H1 (cell line): ENCODE data around the gene BCO1. TPM values are rescaled to one million over a fixed set of nuclear protein-coding genes. Genes with fewer than 3 reads are reported as not detected.

Experiments
- CTCF ChIA-PET: fragments of 300-600 bp; sonication (Branson Sonifier 250); formaldehyde crosslinking; loops from one replicate; lab custom pipeline; 2021; ENCODE audit not compliant: partially characterized antibody; lab: Charles Lee
- POLR2A ChIA-PET: fragments of 300-600 bp; sonication (Branson Sonifier 250); formaldehyde crosslinking; loops from one replicate; lab custom pipeline; 2021; ENCODE audit warnings: inconsistent platforms; ENCODE audit not compliant: partially characterized antibody; lab: Charles Lee
- DNase-seq, 2 experiments: peaks; one replicate each; pipeline versions ENCODE4 v3.0.0 to v3.0.0-alpha.2; 2010 to 2022; ENCODE audit warnings: low spot score in 2 of 2, low read depth in 1 of 2, mixed read lengths in 1 of 2
- FAIRE-seq: peaks from 2 replicates; lab custom pipeline; 2011; peaks lifted over from hg19 to GRCh38; lab: Jason Lieb, UNC
- H2AFZ ChIP-seq: 2 replicates; pipeline ENCODE4 v1.8.1; 2012; ENCODE audit warnings: low read length, inconsistent platforms
- H2AK5ac ChIP-seq: 2 replicates; pipeline ENCODE4 v1.6.1; 2013; ENCODE audit warnings: low read depth, low read length
- H2BK120ac ChIP-seq: replicated peaks from 2 replicates; pipeline ENCODE3; 2013; ENCODE audit warnings: low read depth, low read length, inconsistent platforms
- H2BK12ac ChIP-seq: 2 replicates; pipeline ENCODE4 v1.6.1; 2013; ENCODE audit warnings: low read depth, low read length
- H2BK15ac ChIP-seq: 2 replicates; pipeline ENCODE4 v1.6.1; 2013; ENCODE audit warnings: low read length
- H2BK20ac ChIP-seq: 2 replicates; pipeline ENCODE4 v1.6.1; 2013; ENCODE audit warnings: low read length
- H2BK5ac ChIP-seq: 2 replicates; pipeline ENCODE4 v1.6.1; 2013; ENCODE audit warnings: low read depth, low read length
- H3K14ac ChIP-seq: 2 replicates; pipeline ENCODE4 v1.6.1; 2013; ENCODE audit warnings: inconsistent platforms; ENCODE audit not compliant: insufficient read length
- H3K18ac ChIP-seq: 2 replicates; pipeline ENCODE4 v1.6.1; 2013; ENCODE audit warnings: low read length; ENCODE audit errors: extremely low read depth
- H3K23ac ChIP-seq: 2 replicates; pipeline ENCODE4 v1.6.1; 2013; ENCODE audit warnings: inconsistent platforms; ENCODE audit not compliant: insufficient read length
- H3K23me2 ChIP-seq: 2 replicates; pipeline ENCODE4 v1.6.1; 2013; ENCODE audit warnings: low read depth, low read length
- H3K27ac ChIP-seq: 2 replicates; pipeline ENCODE4 v1.6.1; 2011; ENCODE audit warnings: low read depth, low read length, inconsistent platforms
- H3K27me3 ChIP-seq, 4 experiments: replicated peaks in 1 of 4; 1 replicate in 1 of 4; 2 replicates in 3 of 4; pipeline versions ENCODE4 v1.6.1 to v1.8.1; 2011 to 2013; ENCODE audit warnings: low read length in 3 of 4, mild to moderate bottlenecking in 3 of 4, inconsistent platforms in 2 of 4, mixed read lengths in 2 of 4, moderate library complexity in 1 of 4; ENCODE audit not compliant: control insufficient read depth in 3 of 4, insufficient read depth in 3 of 4; ENCODE audit errors: extremely low read depth in 1 of 4
- H3K36me3 ChIP-seq, 4 experiments: 2 replicates each; pipeline versions ENCODE4 v1.6.1 to v1.8.1; 2011 to 2013; ENCODE audit warnings: mild to moderate bottlenecking in 4 of 4, low read length in 3 of 4, moderate library complexity in 2 of 4, control low read depth in 1 of 4, inconsistent platforms in 1 of 4; ENCODE audit not compliant: insufficient read depth in 4 of 4, control insufficient read depth in 2 of 4
- H3K4ac ChIP-seq: replicated peaks from 2 replicates; pipeline ENCODE3; 2013; ENCODE audit warnings: low read length, low read depth, mixed read lengths, inconsistent platforms; ENCODE audit not compliant: insufficient read length
- H3K4me1 ChIP-seq, 4 experiments: replicated peaks in 1 of 4; 1 replicate in 1 of 4; 2 replicates in 3 of 4; pipeline versions ENCODE4 v1.6.1 to v1.8.1; 2011 to 2013; ENCODE audit warnings: low read length in 3 of 4, inconsistent platforms in 2 of 4, mixed read lengths in 1 of 4; ENCODE audit not compliant: insufficient read depth in 4 of 4, control insufficient read depth in 3 of 4
- H3K4me2 ChIP-seq, 2 experiments: 2 replicates each; pipeline versions ENCODE4 v1.6.1 to v1.8.1; 2011 to 2013; ENCODE audit warnings: low read depth in 2 of 2, low read length in 2 of 2, control low read depth in 1 of 2, inconsistent platforms in 1 of 2, mild to moderate bottlenecking in 1 of 2; ENCODE audit not compliant: insufficient read depth in 1 of 2
- H3K4me3 ChIP-seq, 4 experiments: fragments of 200-600, 300-600 bp in 1 of 4; sonication (generic), shearing (Covaris generic), sonication (Bioruptor Twin) in 1 of 4; 2 replicates each; pipeline versions ENCODE4 v1.5.1 to v1.8.1; 2011 to 2016; ENCODE audit warnings: low read length in 4 of 4, low read depth in 3 of 4, control low read depth in 2 of 4, inconsistent platforms in 2 of 4, mild to moderate bottlenecking in 2 of 4, mixed read lengths in 1 of 4, moderate library complexity in 1 of 4; ENCODE audit not compliant: insufficient read depth in 2 of 4; ENCODE audit errors: extremely low read depth in 1 of 4
- H3K56ac ChIP-seq: replicated peaks from 2 replicates; pipeline ENCODE3; 2013; ENCODE audit warnings: low read depth, mild to moderate bottlenecking, mixed read lengths, low read length, inconsistent platforms; ENCODE audit not compliant: insufficient read length
- H3K79me1 ChIP-seq: 2 replicates; pipeline ENCODE4 v1.6.1; 2013; ENCODE audit warnings: low read depth, low read length, control low read depth
- H3K79me2 ChIP-seq, 2 experiments: 2 replicates each; pipeline versions ENCODE4 v1.6.1 to v1.8.1; 2012 to 2013; ENCODE audit warnings: low read length in 2 of 2, mild to moderate bottlenecking in 2 of 2, inconsistent platforms in 1 of 2; ENCODE audit not compliant: insufficient read depth in 2 of 2, control insufficient read depth in 1 of 2
- H3K9ac ChIP-seq, 4 experiments: replicated peaks in 1 of 4; 1 replicate in 1 of 4; 2 replicates in 3 of 4; pipeline versions ENCODE4 v1.6.1 to v1.8.1; 2011 to 2013; ENCODE audit warnings: low read depth in 3 of 4, low read length in 3 of 4, control low read depth in 2 of 4, mild to moderate bottlenecking in 2 of 4, moderate library complexity in 2 of 4, inconsistent platforms in 1 of 4; ENCODE audit errors: extremely low read depth in 1 of 4
- H3K9me3 ChIP-seq, 2 experiments: 2 replicates each; pipeline versions ENCODE4 v1.6.1 to v1.8.1; 2012 to 2013; ENCODE audit warnings: mild to moderate bottlenecking in 2 of 2, moderate library complexity in 2 of 2, control low read depth in 1 of 2, inconsistent platforms in 1 of 2, low read depth in 1 of 2, low read length in 1 of 2, mixed read lengths in 1 of 2; ENCODE audit not compliant: insufficient read depth in 2 of 2
- H4K20me1 ChIP-seq, 2 experiments: replicated peaks in 1 of 2; 2 replicates each; pipeline versions ENCODE3 to v1.8.1; 2011 to 2013; ENCODE audit warnings: inconsistent platforms in 2 of 2, low read length in 2 of 2, mild to moderate bottlenecking in 1 of 2; ENCODE audit not compliant: insufficient read depth in 2 of 2, control insufficient read depth in 1 of 2
- H4K5ac ChIP-seq: 2 replicates; pipeline ENCODE4 v1.6.1; 2013; ENCODE audit warnings: low read length, low read depth, mixed read lengths, inconsistent platforms; ENCODE audit not compliant: insufficient read length
- H4K8ac ChIP-seq: 2 replicates; pipeline ENCODE4 v1.8.0; 2013; ENCODE audit warnings: mild to moderate bottlenecking, moderate library complexity, low read length, inconsistent platforms; ENCODE audit not compliant: insufficient read depth; ENCODE audit errors: extremely low read depth
- H4K91ac ChIP-seq: replicated peaks from 2 replicates; pipeline ENCODE3; 2013; ENCODE audit warnings: low read length, mixed read lengths, inconsistent platforms; ENCODE audit not compliant: insufficient read length
- NRF1 ChIP-seq: IDR thresholded peaks from 2 replicates; pipeline ENCODE4 v1.6.1; 2011; ENCODE audit warnings: mild to moderate bottlenecking, low read depth, low read length, improper control_type of control experiment
- WGBS, 2 experiments: shearing (Covaris generic) in 1 of 2; methylation state at CpG; one replicate each; pipeline versions ENCODE4 v1.1.6 to v1.1.7; 2013 to 2015; ENCODE audit warnings: low lambda C conversion rate in 2 of 2, mixed read lengths in 2 of 2, inconsistent platforms in 1 of 2, low coverage in 1 of 2, missing lambda C conversion rate in 1 of 2; ENCODE audit not compliant: insufficient replicate concordance in 2 of 2, insufficient coverage in 1 of 2, insufficient read length in 1 of 2; ENCODE audit errors: extremely low coverage in 1 of 2, missing lambda C conversion rate in 1 of 2; 5-methylcytosine and 5-hydroxymethylcytosine counted together
- polyA plus RNA-seq, 7 experiments: library from polyadenylated mRNA; depleted of rRNA in 3 of 7; stranded (reverse) in 5 of 7; unstranded in 2 of 7; fragments of >200 nt in 5 of 7; fragments of 200-250 nt in 2 of 7; gene quantifications; 1 replicate in 5 of 7; 2 replicates in 1 of 7; 4 replicates in 1 of 7; pipeline versions ENCODE4 v1.2.1 to v1.2.3, GENCODE V29; 2011 to 2013; ENCODE audit warnings: missing spikeins in 2 of 7, mixed read lengths in 2 of 7
- total RNA-seq: library from RNA; stranded (reverse); fragmentation: NEBNext Ultra II Directional; extraction: Animal tissue kit (Norgen Biotek cat#: 25700); gene quantifications from 2 replicates; pipeline ENCODE4 v1.2.1, GENCODE V29; 2021

The BCO1 gene
- total and polyA plus RNA-seq, 2 of the 8 experiments (the other 6 are each of a cell fraction or from before 2014, with no cell fraction given): 0.21 TPM; not detected in 1

- DNase-seq: no peak
- Histone ChIP-seq H4K91ac (no peak overlapping the region), H4K8ac (no peak overlapping the region), H2BK120ac (no peak overlapping the region), H3K18ac (no peak overlapping the region), H2BK5ac (no peak overlapping the region), H3K23ac (no peak overlapping the region), H3K56ac (no peak overlapping the region), H3K36me3 (no peaks in the 10 kb centered on the region), H3K4me3 (no peak overlapping the region), H3K9ac (no peak overlapping the region), H3K4ac (no peak overlapping the region), H3K79me1 (no peaks in the 10 kb centered on the region), H2BK15ac (no peak overlapping the region), H3K79me2 (no peaks in the 10 kb centered on the region), H3K27ac (no peak overlapping the region), H3K4me2 (no peak overlapping the region), H3K23me2 (no peaks in the 10 kb centered on the region), H4K20me1 (peaks cover 0 to 2% of the 10 kb centered on the region in 2 experiments), H2BK20ac (no peak overlapping the region), H3K27me3 (no peaks in the 10 kb centered on the region), H3K9me3 (no peaks in the 10 kb centered on the region), H2BK12ac (no peak overlapping the region), H2AK5ac (no peak overlapping the region), H3K4me1 (no peaks in the 10 kb centered on the region), H4K5ac (no peak overlapping the region), H3K14ac (no peak overlapping the region), H2AFZ (no peak overlapping the region)
- WGBS, 2 experiments: 89% methylated on average over 9 of the region's 9 CpGs; no CpG with 5 or more reads in 1 of the 2 experiments
- ChIA-PET POLR2A (no interaction called here), CTCF (interaction anchor here (0.8 to 1.1 kb wide), 4 partner anchors 9 to 109 kb away, joined by 3 to 4 read pairs (median 3); no protein-coding TSS in a partner anchor)
- no peak for FAIRE-seq
- TF ChIP-seq NRF1: no peak
These were observed 52.6 kb downstream of the BCO1 start for GRCh38 chr16:81291117-81291516.
